GM13976 (cell line): Measurements from ENCODE around the gene NDUFS8.
A peak's percentile ranks its signal among the peaks of the same experiment; 100 is the strongest.
"Not testable (repeated sequence)": the region's sequence is repeated elsewhere in the genome, so short reads cannot be mapped to it uniquely, and the experiment has no call there.

Experiments used
- DNase-seq: peaks from one replicate; pipeline ENCODE4 v3.0.0; 2012; ENCODE audit warnings: low spot score
- in situ Hi-C: fragments of 300-500 bp; cut with MboI; formaldehyde crosslinking; loops from one replicate; pipeline ENCODE4 v1.12.0; 2022; ENCODE audit warnings: low sequenced_read_pairs, mixed read lengths, inconsistent platforms; ENCODE audit not compliant: unreplicated experiment
- TF ChIP-seq, protein P1 (sequence below): IDR thresholded peaks from 2 replicates; pipeline ENCODE4 v1.5.1; 2012; ENCODE audit warnings: borderline replicate concordance, mild to moderate bottlenecking; ENCODE audit not compliant: insufficient read depth; ENCODE audit errors: extremely low read depth, missing control alignments, control extremely low read depth

Gene NDUFS8

DNA sequence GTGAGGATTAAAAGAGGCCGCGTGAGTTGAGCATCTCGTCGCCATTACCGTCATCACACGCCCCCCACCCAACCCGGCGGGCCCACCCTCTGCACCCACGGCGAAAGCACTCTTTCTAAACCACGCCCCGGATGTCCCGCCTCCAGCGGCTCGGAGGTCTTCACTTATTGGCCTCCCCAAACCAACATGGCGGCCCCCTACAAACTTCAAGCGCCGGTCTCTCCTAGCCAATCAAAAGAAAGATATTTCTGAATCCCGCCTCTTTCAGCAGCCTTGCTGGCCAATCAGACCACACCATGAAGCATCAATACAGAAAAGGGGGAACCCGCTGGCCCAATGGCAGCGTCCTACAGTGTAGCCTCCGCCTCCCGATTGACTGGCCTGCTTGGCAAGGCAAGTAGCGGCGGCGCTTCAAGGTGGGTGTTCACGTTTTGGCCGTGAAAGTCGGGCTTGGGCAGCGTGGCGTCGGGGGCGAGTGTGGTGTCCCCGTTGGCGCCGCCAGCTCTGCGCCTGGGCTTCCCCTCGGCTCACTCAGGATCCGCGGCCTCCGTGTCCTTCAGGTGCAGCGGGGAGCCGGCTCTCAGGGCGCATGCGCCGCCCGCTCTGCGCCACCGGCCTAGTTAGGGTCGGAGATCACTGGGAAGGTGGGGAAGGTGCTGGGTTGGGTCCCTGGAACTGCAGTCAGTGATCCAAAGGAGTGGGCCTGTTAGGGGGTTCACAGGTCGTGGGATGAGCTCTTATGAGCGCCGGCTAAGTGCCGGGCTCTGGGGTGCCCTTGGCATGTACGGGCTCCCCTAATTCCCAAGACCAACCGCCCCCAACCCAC, at the start of gene NDUFS8:
TSS of gene NDUFS8 (plus strand) at position 364 of the 826 bp plus-strand sequence. CDS start 1,471 bp downstream, outside the sequence.
- in situ Hi-C loops: no loop called here
- DNase-seq: peak; percentile 99
- TF ChIP-seq, protein P1, sequence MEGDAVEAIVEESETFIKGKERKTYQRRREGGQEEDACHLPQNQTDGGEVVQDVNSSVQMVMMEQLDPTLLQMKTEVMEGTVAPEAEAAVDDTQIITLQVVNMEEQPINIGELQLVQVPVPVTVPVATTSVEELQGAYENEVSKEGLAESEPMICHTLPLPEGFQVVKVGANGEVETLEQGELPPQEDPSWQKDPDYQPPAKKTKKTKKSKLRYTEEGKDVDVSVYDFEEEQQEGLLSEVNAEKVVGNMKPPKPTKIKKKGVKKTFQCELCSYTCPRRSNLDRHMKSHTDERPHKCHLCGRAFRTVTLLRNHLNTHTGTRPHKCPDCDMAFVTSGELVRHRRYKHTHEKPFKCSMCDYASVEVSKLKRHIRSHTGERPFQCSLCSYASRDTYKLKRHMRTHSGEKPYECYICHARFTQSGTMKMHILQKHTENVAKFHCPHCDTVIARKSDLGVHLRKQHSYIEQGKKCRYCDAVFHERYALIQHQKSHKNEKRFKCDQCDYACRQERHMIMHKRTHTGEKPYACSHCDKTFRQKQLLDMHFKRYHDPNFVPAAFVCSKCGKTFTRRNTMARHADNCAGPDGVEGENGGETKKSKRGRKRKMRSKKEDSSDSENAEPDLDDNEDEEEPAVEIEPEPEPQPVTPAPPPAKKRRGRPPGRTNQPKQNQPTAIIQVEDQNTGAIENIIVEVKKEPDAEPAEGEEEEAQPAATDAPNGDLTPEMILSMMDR: no peak

DNA sequence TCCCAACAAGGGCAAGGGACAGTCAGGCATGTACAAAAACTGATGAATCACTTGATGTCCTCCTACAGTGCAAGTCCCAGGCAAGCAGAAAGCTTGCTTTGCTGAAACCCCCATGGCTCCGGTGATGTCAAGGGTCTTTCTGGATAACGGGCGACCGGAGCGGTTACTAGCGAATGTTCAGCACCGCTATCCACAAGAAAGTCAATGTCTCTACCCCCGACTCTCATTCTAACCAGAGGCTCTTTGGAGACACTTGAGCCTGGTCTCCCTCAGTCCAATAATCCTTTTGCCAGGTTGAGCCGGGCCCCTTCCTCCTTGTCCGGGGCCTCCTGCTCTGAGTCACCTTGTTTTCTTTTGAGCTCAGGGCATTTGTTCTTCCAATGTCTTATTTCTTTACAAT, 49.3 kb upstream of the NDUFS8 start:
- DNase-seq, in situ Hi-C loops: not testable (repeated sequence)

DNA sequence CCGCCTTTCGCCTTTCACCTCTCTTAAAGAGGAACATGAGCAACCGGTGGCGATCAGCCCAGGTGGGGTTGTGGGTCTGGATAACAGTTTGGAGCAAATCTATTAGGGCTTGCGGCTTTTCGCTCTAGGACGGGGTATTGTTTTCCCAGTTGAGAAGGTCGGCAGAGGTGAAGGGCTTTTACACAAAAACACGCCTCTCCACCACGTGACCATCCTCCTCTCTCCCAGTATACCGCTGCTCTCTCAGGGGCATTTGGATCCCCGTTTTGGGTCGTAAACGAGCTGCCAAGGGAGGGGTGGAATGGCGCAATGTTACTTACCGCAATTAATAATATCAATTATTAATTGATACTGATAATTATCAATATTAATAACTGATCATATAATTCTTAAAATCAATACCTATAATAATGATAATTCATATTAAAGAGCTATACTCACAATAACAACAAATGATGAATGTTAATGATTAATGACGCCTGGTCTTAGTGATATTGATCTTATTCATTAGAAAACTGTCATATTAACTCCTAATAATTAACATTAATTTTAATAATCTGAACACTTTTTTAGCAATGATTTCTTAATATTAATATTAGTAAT, 48.1 kb upstream of the NDUFS8 start:
- DNase-seq, in situ Hi-C loops: not testable (repeated sequence)

DNA sequence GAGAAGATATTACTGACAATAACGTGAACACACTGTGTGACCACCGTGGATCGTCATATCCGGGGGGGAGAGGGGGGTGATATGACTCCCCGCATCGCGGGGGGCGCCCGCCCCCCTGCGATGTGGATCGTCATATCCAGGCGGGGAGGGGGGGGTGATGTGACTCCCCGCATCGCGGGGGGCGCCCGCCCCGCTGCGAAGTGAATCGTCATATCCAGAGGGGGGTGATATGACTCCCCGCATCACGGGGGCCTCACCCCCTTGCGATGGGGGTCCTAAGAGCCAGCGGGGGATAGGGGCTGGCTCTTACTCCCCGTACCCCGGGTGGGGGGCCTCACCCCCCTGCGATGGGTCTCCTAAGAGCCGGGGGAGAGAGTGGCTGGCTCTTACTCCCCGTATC, 46.5 kb upstream of the NDUFS8 start:
- in situ Hi-C loops: no loop called here
- DNase-seq: no peak
- TF ChIP-seq, protein P1: no peak

DNA sequence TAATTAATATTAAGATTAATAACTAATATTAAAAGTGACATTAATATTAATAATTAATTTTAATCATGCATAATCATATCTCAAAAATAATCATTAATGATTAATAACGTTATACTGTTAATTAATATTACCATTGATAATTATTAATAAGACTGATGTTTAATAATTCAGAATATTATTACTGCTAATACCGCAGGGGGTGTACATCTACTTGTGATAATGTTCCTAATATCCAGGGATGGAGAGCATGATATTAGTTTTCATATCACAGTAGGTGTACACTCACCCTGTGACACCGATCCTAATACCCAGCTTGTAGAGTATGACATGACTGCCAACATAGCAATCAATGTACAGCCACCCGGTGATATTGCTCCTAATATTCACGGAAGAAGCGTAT, 45.2 kb upstream of the NDUFS8 start:
- DNase-seq, in situ Hi-C loops: not testable (repeated sequence)

DNA sequence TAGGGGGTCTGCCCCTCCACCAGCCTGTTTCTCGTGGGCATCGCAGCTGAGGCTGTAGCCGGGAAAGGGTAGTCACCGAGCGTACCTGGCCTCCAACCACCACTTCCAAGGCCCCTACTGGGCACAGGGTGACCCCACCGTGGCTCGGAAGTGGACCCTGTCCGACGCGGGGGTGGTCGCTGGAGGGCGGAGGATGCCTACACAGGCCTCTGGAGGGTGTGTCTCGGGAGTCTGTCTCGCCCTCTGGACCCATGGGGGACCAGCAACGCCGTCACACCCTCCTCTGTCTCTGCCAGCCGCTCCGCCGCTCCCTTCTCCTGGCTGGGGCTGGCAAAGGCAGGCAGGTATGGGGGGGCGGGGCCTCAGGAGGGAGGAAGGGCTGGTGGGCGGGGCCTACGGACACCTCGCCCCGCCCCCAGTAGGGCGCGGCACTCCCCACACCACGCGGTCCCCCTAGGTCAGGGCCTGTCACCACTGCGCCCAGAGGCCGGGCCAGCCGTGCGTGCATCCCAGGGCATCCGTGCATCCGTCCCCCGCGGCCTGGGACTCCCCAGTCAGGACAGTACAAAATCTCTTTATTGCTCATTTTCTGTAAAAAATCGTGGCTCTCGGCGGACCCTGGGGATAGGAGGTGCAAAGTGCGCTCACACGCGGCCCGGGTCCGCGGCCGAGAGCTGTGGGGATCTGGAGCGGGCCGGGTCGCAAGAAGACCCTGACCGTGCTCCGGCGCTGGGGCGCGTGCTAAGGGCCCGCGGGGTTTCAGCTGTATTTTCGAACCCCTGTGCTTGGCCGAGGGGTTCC, 39.7 kb upstream of the NDUFS8 start:
- peak; percentile 50 for DNase-seq
- in situ Hi-C loops: not testable (repeated sequence)

DNA sequence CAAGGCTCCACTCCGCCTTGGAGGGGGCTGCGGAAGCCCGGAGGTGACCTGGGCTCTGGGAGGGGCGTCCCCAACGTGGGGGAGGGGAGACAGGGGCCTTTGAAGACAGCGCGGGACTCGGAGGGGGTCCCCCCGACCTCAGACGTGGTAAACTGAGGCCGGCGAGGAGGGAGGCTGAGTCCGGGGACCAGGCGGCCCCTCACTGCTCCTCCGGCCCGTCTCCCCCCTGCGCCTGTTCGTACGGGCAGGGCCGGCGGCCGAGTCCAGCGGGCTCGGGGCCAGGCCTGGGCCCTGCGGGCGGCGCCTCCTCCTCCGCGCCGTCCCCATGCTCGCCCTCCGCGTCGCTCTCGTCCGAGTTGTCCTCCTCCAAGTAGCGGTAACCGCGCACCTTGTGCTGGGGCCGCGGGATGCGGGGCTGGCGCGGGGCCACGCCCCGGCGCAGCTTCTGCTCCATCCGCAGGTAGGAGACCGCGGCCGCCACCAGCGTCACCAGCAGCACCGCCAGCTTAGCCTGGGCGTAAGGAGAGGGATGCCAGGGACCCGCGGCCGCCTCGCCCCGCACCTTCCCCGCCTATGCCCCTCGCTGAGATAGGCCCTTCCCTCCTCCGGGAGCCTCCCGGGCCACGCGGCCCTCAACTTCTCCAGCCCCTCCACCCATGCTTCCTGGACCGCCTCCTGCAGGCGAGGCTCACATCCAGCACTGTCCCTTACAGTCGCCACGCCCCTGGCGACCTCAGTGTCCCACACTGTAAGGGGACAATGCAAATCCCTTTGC, 38.9 kb upstream of the NDUFS8 start:
- DNase-seq, in situ Hi-C loops: not testable (repeated sequence)

DNA sequence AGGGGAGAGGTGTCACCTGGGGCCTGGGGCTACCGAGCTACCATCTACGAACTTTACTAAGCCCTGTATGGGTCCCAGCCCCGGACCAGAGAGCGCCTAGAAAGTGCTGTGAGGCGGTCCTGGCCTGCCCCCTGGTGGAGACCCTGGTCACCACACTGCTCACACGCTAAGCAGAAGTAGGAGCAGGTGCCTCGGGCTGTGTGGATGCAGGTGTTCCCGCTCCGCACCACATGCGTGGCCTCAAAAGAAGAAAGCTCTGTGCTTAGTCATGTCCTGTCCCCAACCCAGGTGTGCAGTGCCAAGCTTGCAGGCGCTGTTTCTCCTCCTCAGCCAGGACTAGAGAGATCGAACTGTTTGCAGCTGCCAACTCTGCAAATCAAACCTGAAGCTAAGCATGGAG, 36.7 kb upstream of the NDUFS8 start:
- TF ChIP-seq, protein P1: peak; percentile 38
- DNase-seq: peak; percentile 28
- in situ Hi-C loops: not testable (repeated sequence)

DNA sequence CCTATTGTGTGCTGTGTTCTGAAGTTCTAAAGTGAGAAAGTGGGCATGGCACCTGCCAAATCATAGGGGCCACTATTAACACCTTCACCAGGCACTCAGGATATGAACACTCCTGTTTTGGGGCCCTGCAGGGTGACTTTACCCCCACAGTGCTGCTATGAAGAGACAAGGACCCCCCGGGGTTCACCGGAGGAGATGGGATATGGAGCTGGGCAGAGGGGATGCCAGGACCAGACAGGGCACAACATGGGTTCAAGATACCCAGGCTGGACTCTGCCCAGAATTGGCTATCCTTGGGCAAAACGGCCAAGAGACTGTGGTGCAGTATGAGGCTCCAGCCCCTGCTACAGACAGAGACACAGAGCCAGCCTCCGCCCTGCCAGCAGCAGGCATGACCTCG, 36.1 kb upstream of the NDUFS8 start:
- in situ Hi-C loops, DNase-seq: not testable (repeated sequence)

DNA sequence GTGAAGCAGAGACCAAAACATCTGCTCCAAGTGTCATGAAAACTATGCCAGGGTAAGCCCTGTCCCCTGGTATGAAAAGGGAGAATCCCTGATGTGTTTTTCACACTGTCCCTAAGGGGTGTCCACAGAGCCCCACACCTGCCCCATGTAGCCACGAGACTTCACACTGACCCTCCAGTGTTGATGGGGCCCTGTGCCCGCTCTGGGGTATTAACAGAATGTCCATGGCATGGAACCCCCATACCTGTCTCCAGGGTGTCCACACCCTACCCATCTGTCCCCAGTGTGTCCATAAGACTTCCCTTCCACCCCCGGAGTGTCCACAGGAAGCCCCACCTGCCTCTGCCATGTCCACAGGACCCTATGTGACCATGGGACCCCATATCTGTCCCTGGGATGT, 35.4 kb upstream of the NDUFS8 start:
- in situ Hi-C loops: not testable (repeated sequence)

DNA sequence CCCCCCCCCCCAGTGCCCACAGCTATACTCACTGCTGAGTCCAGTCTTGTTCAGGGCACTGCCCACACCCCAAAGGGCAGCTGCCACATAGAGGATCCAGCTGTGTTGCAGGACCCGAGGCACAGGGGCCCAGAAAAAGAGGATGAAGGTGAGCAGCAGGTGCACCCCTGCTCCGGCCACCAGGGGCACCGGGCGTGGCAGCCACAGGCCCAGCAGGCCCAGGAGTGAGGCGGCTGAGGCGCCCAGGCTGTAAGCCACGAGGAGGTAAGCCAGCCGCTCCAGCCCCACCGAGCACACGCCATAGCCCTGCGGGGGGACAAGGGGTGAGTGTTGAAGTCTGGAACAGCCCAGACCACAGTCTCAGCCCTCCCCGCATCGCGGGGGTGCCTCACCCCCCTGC, 34.9 kb upstream of the NDUFS8 start:
- in situ Hi-C loops, DNase-seq: not testable (repeated sequence)

More for the DNA sequence above, 35.4 kb upstream of the NDUFS8 start:
- peak; percentile 3 for DNase-seq
